SK-N-SH treated with all-trans-retinoic acid at 6 μM for 48 hours (cell line): ENCODE data around the gene VTI1A.

ENCODE experiments used
- ARNTL ChIP-seq: fragments of 450-650 bp; formaldehyde crosslinking; IDR thresholded peaks from 2 replicates; pipeline ENCODE4 v1.5.0; 2020; ENCODE audit warnings: low read depth, mild to moderate bottlenecking, moderate library complexity, borderline replicate concordance
- CREB5 ChIP-seq: fragments of 250-450 bp; sonication (Bioruptor Pico); IDR thresholded peaks from 2 replicates; pipeline ENCODE4 v1.5.1; 2020; ENCODE audit warnings: low read depth, mild to moderate bottlenecking, moderate library complexity
- ESRRG ChIP-seq: fragments of 250-450 bp; sonication (Bioruptor Pico); IDR thresholded peaks from 2 replicates; pipeline ENCODE4 v1.6.1; 2021; ENCODE audit warnings: mild to moderate bottlenecking
- ISL1 ChIP-seq: fragments of 250-450 bp; sonication (Bioruptor Pico); IDR thresholded peaks from 2 replicates; pipeline ENCODE4 v2.1.2; 2022; ENCODE audit warnings: mild to moderate bottlenecking, moderate library complexity
- OSR1 ChIP-seq: fragments of 250-450 bp; sonication (Bioruptor Pico); IDR thresholded peaks from 2 replicates; pipeline ENCODE4 v1.8.0; 2022; ENCODE audit warnings: moderate library complexity, mild to moderate bottlenecking, inconsistent platforms
- PATZ1 ChIP-seq: fragments of 250-450 bp; sonication (Bioruptor Pico); IDR thresholded peaks from 2 replicates; pipeline ENCODE4 v1.8.0; 2020; ENCODE audit warnings: mild to moderate bottlenecking, moderate library complexity, borderline replicate concordance
- RARB ChIP-seq: fragments of 250-450 bp; sonication (Bioruptor Pico); IDR thresholded peaks from 2 replicates; pipeline ENCODE4 v1.8.0; 2021; ENCODE audit warnings: mild to moderate bottlenecking, moderate library complexity
- SNAI2 ChIP-seq: fragments of 250-450 bp; sonication (Bioruptor Pico); IDR thresholded peaks from 2 replicates; pipeline ENCODE4 v1.5.0; 2020; ENCODE audit warnings: mild to moderate bottlenecking, moderate library complexity
- TOX ChIP-seq: fragments of 250-450 bp; sonication (Bioruptor Pico); IDR thresholded peaks from 2 replicates; pipeline ENCODE4 v1.8.0; 2021; ENCODE audit warnings: mild to moderate bottlenecking, moderate library complexity, borderline replicate concordance
- ZC3H10 ChIP-seq: fragments of 250-450 bp; sonication (Bioruptor Pico); IDR thresholded peaks from 2 replicates; pipeline ENCODE4 v1.5.1; 2021; ENCODE audit warnings: mild to moderate bottlenecking, moderate library complexity
- ZNF565 ChIP-seq: fragments of 450-650 bp; formaldehyde crosslinking; conservative IDR thresholded peaks from 2 replicates; pipeline ENCODE4 v1.5.0; 2020; ENCODE audit warnings: low read depth, mild to moderate bottlenecking, moderate library complexity
- ZNF70 ChIP-seq: fragments of 450-650 bp; formaldehyde crosslinking; IDR thresholded peaks from 2 replicates; pipeline ENCODE4 v1.5.0; 2020; ENCODE audit warnings: mild to moderate bottlenecking, moderate library complexity
- ZNF8 ChIP-seq: fragments of 450-650 bp; formaldehyde crosslinking; IDR thresholded peaks from 2 replicates; pipeline ENCODE4 v1.5.0; 2020; ENCODE audit warnings: mild to moderate bottlenecking, moderate library complexity

- TF ChIP-seq SNAI2 (CRISPR knock-in tag) = no peak
- no peak for TF ChIP-seq ZNF8 (CRISPR knock-in tag)
- TF ChIP-seq PATZ1 = no peak
- TF ChIP-seq ESRRG (CRISPR knock-in tag) = no peak
- TF ChIP-seq CREB5 = no peak
- no peak for TF ChIP-seq ZNF70 (CRISPR knock-in tag)
- no peak for TF ChIP-seq TOX (CRISPR knock-in tag)
- TF ChIP-seq ZC3H10 (CRISPR knock-in tag) = no peak
- no peak for TF ChIP-seq OSR1 (CRISPR knock-in tag)
- no peak for TF ChIP-seq ISL1 (CRISPR knock-in tag)
- TF ChIP-seq ARNTL (CRISPR knock-in tag) = no peak
- TF ChIP-seq RARB (CRISPR knock-in tag) = no peak
- TF ChIP-seq ZNF565 (CRISPR knock-in tag) = no peak
Observed at GRCh38 chr10:112835944-112836451, 389.0 kb downstream of the VTI1A start.
